MCF 10A (cell line): ENCODE results near the gene MOB3A. TPM values are rescaled to one million over a fixed set of nuclear protein-coding genes. Genes with fewer than 3 reads are reported as not detected.

Experiments used
- BruUV-seq: library from RNA; stranded (reverse); fragments of 400-500 nt; replicated peaks from 2 replicates; lab custom pipeline; 2021; lab: Mats Ljungman, UMichigan
- CTCF ChIA-PET: fragments of 300-600 bp; sonication (Branson Sonifier 250); formaldehyde crosslinking; extraction: SDS; loops from one replicate; lab custom pipeline; 2021; ENCODE audit warnings: antibody characterized with exemption, inconsistent platforms; lab: Yijun Ruan, JAX
- POLR2A ChIA-PET: fragments of 300-600, 350-650 bp; sonication (Branson Sonifier 250); formaldehyde crosslinking; extraction: SDS; loops from one replicate; lab custom pipeline; 2020; ENCODE audit warnings: antibody characterized with exemption, inconsistent platforms; lab: Yijun Ruan, JAX
- DNase-seq: peaks from one replicate; pipeline ENCODE4 v3.0.0-alpha.2; 2018; ENCODE audit not compliant: unreplicated experiment
- H3K27ac Mint-ChIP-seq: one replicate; pipeline ENCODE4 v1.8.0; 2022; ENCODE audit warnings: mild to moderate bottlenecking, low read depth, mixed read lengths; ENCODE audit not compliant: unreplicated experiment
- H3K27me3 Mint-ChIP-seq: one replicate; pipeline ENCODE4 v1.8.0; 2022; ENCODE audit warnings: mixed read lengths; ENCODE audit not compliant: insufficient read depth, unreplicated experiment
- H3K36me3 Mint-ChIP-seq: one replicate; pipeline ENCODE4 v1.8.0; 2022; ENCODE audit warnings: mild to moderate bottlenecking, moderate library complexity, mixed read lengths; ENCODE audit not compliant: insufficient read depth, unreplicated experiment
- H3K4me1 Mint-ChIP-seq: one replicate; pipeline ENCODE4 v1.8.0; 2022; ENCODE audit warnings: mixed read lengths; ENCODE audit not compliant: insufficient read depth, unreplicated experiment
- H3K4me3 Mint-ChIP-seq: one replicate; pipeline ENCODE4 v1.8.0; 2022; ENCODE audit warnings: mild to moderate bottlenecking, moderate library complexity, mixed read lengths; ENCODE audit not compliant: unreplicated experiment
- H3K9me3 Mint-ChIP-seq: one replicate; pipeline ENCODE4 v1.8.0; 2022; ENCODE audit warnings: mixed read lengths; ENCODE audit not compliant: unreplicated experiment
- intact Hi-C: fragments of 100-400 bp; cut with micrococcal nuclease; formaldehyde crosslinking; loops from 2 replicates; pipeline ENCODE4 v1.14.1; 2022
- total RNA-seq: library from RNA; stranded (reverse); gene quantifications from 2 replicates; pipeline ENCODE4 v1.2.3, GENCODE V29; 2022
- TF ChIP-seq, protein P1 (sequence below): fragments of 200-600 bp; IDR thresholded peaks from one replicate; pipeline ENCODE4 v1.8.0; 2022; ENCODE audit warnings: antibody characterized with exemption, mild to moderate bottlenecking; ENCODE audit not compliant: unreplicated experiment

Gene MOB3A
- total RNA-seq, 1 experiment from 2014 or later: 40.9 TPM

- Mint-ChIP-seq H3K4me3 (no peak overlapping the region), H3K4me1 (peaks cover 6% of the 10 kb centered on the region), H3K27ac (no peak overlapping the region), H3K27me3 (no peaks in the 10 kb centered on the region), H3K9me3 (no peaks in the 10 kb centered on the region), H3K36me3 (peaks cover 63% of the 10 kb centered on the region)
- intact Hi-C loops: no loop called here
- TF ChIP-seq, protein P1, sequence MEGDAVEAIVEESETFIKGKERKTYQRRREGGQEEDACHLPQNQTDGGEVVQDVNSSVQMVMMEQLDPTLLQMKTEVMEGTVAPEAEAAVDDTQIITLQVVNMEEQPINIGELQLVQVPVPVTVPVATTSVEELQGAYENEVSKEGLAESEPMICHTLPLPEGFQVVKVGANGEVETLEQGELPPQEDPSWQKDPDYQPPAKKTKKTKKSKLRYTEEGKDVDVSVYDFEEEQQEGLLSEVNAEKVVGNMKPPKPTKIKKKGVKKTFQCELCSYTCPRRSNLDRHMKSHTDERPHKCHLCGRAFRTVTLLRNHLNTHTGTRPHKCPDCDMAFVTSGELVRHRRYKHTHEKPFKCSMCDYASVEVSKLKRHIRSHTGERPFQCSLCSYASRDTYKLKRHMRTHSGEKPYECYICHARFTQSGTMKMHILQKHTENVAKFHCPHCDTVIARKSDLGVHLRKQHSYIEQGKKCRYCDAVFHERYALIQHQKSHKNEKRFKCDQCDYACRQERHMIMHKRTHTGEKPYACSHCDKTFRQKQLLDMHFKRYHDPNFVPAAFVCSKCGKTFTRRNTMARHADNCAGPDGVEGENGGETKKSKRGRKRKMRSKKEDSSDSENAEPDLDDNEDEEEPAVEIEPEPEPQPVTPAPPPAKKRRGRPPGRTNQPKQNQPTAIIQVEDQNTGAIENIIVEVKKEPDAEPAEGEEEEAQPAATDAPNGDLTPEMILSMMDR: no peak
- no peak for DNase-seq
- no TSS peak for BruUV-seq
- POLR2A ChIA-PET: interaction anchor here (0.6 to 1.2 kb wide), 2 partner anchors 16 to 66 kb away, joined by 3 read pairs; no protein-coding TSS in a partner anchor
- CTCF ChIA-PET: interaction anchor here (0.7 to 1.5 kb wide), 2 partner anchors 58 to 252 kb away, joined by 3 to 5 read pairs; no protein-coding TSS in a partner anchor
Measured at GRCh38 chr19:2077833-2078619, 18.1 kb downstream of the MOB3A start.

DNA sequence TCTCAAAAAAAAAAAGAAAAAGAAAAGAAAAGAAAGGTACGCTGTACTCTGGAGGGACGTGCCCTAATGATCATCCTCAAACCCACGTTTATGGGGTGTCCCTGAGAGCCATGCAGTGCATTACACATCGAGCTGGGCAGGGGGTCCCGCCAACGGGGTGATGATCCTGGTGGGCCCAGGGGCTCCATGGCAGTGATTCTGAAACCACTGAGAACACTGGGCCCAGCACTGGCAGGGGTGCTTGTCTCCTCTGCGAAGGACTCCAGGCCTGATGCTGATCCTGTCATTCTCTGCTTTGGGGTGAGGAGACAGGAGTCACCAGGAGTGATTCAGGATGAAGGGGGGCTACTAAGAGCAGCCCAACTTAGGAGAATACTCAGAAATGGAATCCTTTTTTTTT, 18.7 kb downstream of the MOB3A start:
- intact Hi-C loops: no loop called here
- ChIA-PET CTCF (interaction anchor here (1.5 kb wide), 1 partner anchor 57 kb away, joined by 5 read pairs; no protein-coding TSS in a partner anchor), POLR2A (interaction anchor here (0.6 to 1.2 kb wide), 2 partner anchors 15 to 65 kb away, joined by 3 read pairs; no protein-coding TSS in a partner anchor)
- Mint-ChIP-seq H3K27me3 (no peaks in the 10 kb centered on the region), H3K4me3 (no peak overlapping the region), H3K9me3 (no peaks in the 10 kb centered on the region), H3K4me1 (peaks cover 6% of the 10 kb centered on the region), H3K27ac (no peak overlapping the region), H3K36me3 (peaks cover 70% of the 10 kb centered on the region)
- BruUV-seq: no TSS peak
- DNase-seq: no peak
- TF ChIP-seq, protein P1: no peak

DNA sequence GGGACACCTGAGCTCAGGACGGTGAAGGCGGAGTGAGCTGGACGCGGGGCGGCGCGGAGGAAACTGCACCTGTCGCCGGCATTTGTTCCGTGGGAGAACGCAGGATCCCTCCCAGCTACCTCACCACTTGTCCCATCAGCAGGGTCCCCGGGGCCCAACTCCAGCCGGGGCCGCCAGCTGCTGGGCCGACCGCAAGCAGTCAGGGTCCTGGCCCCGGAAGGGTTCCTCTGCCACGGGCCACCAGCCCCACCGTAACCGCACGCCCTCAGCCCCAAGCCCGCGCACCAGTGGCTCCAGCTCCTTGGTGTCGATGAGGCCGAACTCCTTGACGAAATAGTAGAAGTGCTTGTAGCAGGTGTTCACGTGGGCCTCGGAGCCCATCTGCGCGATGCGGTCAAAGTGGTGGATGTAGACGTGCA, 19.6 kb downstream of the MOB3A start:
- ChIA-PET CTCF (interaction anchor here (0.6 kb wide), 1 partner anchor 18 kb away, joined by 4 read pairs; no protein-coding TSS in a partner anchor), POLR2A (no interaction called here)
- no peak overlapping the region for H3K27ac Mint-ChIP-seq
- TF ChIP-seq, protein P1: no peak
- H3K36me3 Mint-ChIP-seq: peaks cover 78% of the 10 kb centered on the region
- H3K4me3 Mint-ChIP-seq: no peak overlapping the region
- peaks cover 6% of the 10 kb centered on the region for H3K4me1 Mint-ChIP-seq
- no TSS peak for BruUV-seq
- intact Hi-C loops: no loop called here
- no peaks in the 10 kb centered on the region for H3K27me3 Mint-ChIP-seq
- H3K9me3 Mint-ChIP-seq: no peaks in the 10 kb centered on the region
- no peak for DNase-seq
